Lung (tissue), 12 donors: ENCODE data around the gene FAM76A. TPM values are rescaled to one million over a fixed set of nuclear protein-coding genes. Genes with fewer than 3 reads are reported as not detected.

Experiments used
- ATAC-seq: fragments of 200-7000 bp; cut with Tn5 transposase; one replicate; pipeline ENCODE4 v1.9.1; 2020; ENCODE audit warnings: moderate number of reproducible peaks; ENCODE audit not compliant: insufficient read depth, low FRiP score
- DNase-seq, 3 donors: peaks; one replicate each; pipeline ENCODE4 v3.0.0-alpha.2; 2013 to 2017
- H3K27ac ChIP-seq, 2 donors: one replicate each; pipeline ENCODE4 v1.5.1; 2013; ENCODE audit warnings: mild to moderate bottlenecking in 2 of 2, moderate library complexity in 2 of 2, control low read depth in 1 of 2, inconsistent platforms in 1 of 2, low read depth in 1 of 2, low read length in 1 of 2
- H3K27me3 ChIP-seq, 3 donors: one replicate each; pipeline ENCODE4 v1.5.1; 2013; ENCODE audit warnings: low read length in 2 of 3; ENCODE audit not compliant: control insufficient read depth in 3 of 3, insufficient read depth in 3 of 3
- H3K36me3 ChIP-seq, 4 donors: one replicate each; pipeline ENCODE4 v1.5.1; 2013; ENCODE audit warnings: low read length in 4 of 4, mild to moderate bottlenecking in 1 of 4, moderate library complexity in 1 of 4; ENCODE audit not compliant: control insufficient read depth in 4 of 4, insufficient read depth in 4 of 4
- H3K4me1 ChIP-seq, 5 donors: one replicate each; pipeline ENCODE4 v1.5.1; 2013; ENCODE audit warnings: low read length in 5 of 5, mild to moderate bottlenecking in 2 of 5, moderate library complexity in 1 of 5; ENCODE audit not compliant: control insufficient read depth in 5 of 5, insufficient read depth in 5 of 5
- H3K4me3 ChIP-seq: one replicate; pipeline ENCODE4 v1.5.1; 2013; ENCODE audit warnings: mild to moderate bottlenecking, control low read depth, moderate library complexity
- H3K9ac ChIP-seq, 2 donors: one replicate each; pipeline ENCODE4 v1.5.1; 2013; ENCODE audit warnings: low read length in 2 of 2, control low read depth in 1 of 2; ENCODE audit not compliant: insufficient read depth in 1 of 2
- H3K9me3 ChIP-seq, 4 donors: one replicate each; pipeline ENCODE4 v1.5.1; 2013; ENCODE audit warnings: low read length in 3 of 4, mild to moderate bottlenecking in 1 of 4, moderate library complexity in 1 of 4; ENCODE audit not compliant: control insufficient read depth in 4 of 4, insufficient read depth in 3 of 4
- CTCF ChIP-seq: IDR thresholded peaks from 2 replicates; pipeline ENCODE4 v1.5.1; 2012; ENCODE audit warnings: mild to moderate bottlenecking; ENCODE audit errors: control extremely low read depth, extremely low read depth
- WGBS, 2 donors: extraction: QIAGEN DNeasy Blood & Tissue Kit; methylation state at CpG; one replicate each; pipeline ENCODE4 v1.1.7; 2013; 5-methylcytosine and 5-hydroxymethylcytosine counted together
- polyA plus RNA-seq, 2 donors: library from polyadenylated mRNA; stranded (reverse); fragments of 200-250 nt; gene quantifications; one replicate each; pipeline ENCODE4 v1.2.1, GENCODE V29; 2013
- total RNA-seq, 2 donors: library from RNA; depleted of rRNA in 1 of 2; stranded (reverse); fragments of >200 nt in 1 of 2; gene quantifications; one replicate each; pipeline ENCODE4 v1.2.1, GENCODE V29; 2014 to 2021
- donor health status: control.
- donor health status: control.
- donor health status: Bipolar disorder and iron deficiency.
- donor health status: healthy.
- donor health status: DM: yes; HTN: yes; CAD: no.

FAM76A gene
- total and polyA plus RNA-seq, 4 donors = 4.3 to 19.4 (median 13.2) TPM

GRCh38 chr1:27752360-27752759 lies 26.6 kb downstream of the FAM76A start:
- Histone ChIP-seq H3K9ac (peak overlapping the region in 1 of 2 donors; percentile 50), H3K27me3 (no peaks in the 10 kb centered on the region), H3K4me3 (no peak overlapping the region), H3K36me3 (peaks cover 13 to 27% (median 17%) of the 10 kb centered on the region in 4 donors), H3K27ac (no peak overlapping the region), H3K9me3 (no peaks in the 10 kb centered on the region), H3K4me1 (peaks cover 0 to 19% (median 0%) of the 10 kb centered on the region in 5 donors)
- 77 to 81% methylated on average over 3 of the region's 3 CpGs for WGBS, 2 donors
- ATAC-seq (no peak), DNase-seq (peak; percentile 91 to 98 (median 97))
- TF ChIP-seq CTCF = no peak

GRCh38 chr1:27755286-27755685 lies 29.5 kb downstream of the FAM76A start:
- H3K4me1 ChIP-seq = peaks cover 0 to 19% (median 0%) of the 10 kb centered on the region in 5 donors
- H3K4me3 ChIP-seq = no peak overlapping the region
- H3K36me3 ChIP-seq = peaks cover 18 to 34% (median 28%) of the 10 kb centered on the region in 4 donors
- no peaks in the 10 kb centered on the region for H3K9me3 ChIP-seq
- TF ChIP-seq CTCF = no peak
- ATAC-seq (no peak), DNase-seq (no peak)
- 88 to 95% methylated on average over 1 of the region's 1 CpG for WGBS, 2 donors
- no peak overlapping the region for H3K27ac ChIP-seq
- H3K9ac ChIP-seq = no peak overlapping the region
- H3K27me3 ChIP-seq = no peaks in the 10 kb centered on the region

- H3K4me1 ChIP-seq = peaks cover 0 to 19% (median 0%) of the 10 kb centered on the region in 5 donors
- ATAC-seq (no peak), DNase-seq (no peak)
- H3K36me3 ChIP-seq = peaks cover 18 to 36% (median 25%) of the 10 kb centered on the region in 4 donors
- no peak for TF ChIP-seq CTCF
- H3K27ac ChIP-seq = no peak overlapping the region
- WGBS, 2 donors = 83 to 84% methylated on average over 4 of the region's 4 CpGs
- no peaks in the 10 kb centered on the region for H3K9me3 ChIP-seq
- H3K27me3 ChIP-seq = no peaks in the 10 kb centered on the region
- no peak overlapping the region for H3K9ac ChIP-seq
- H3K4me3 ChIP-seq = no peak overlapping the region
Measured at GRCh38 chr1:27755865-27756264, 30.1 kb downstream of the FAM76A start.

GRCh38 chr1:27759236-27759635 lies 33.5 kb downstream of the FAM76A start:
- Histone ChIP-seq H3K4me3 (no peak overlapping the region), H3K27ac (no peak overlapping the region), H3K9me3 (no peaks in the 10 kb centered on the region), H3K36me3 (peaks cover 17 to 36% (median 22%) of the 10 kb centered on the region in 4 donors), H3K4me1 (peaks cover 0 to 6% (median 0%) of the 10 kb centered on the region in 5 donors), H3K27me3 (no peaks in the 10 kb centered on the region), H3K9ac (no peak overlapping the region)
- no peak for TF ChIP-seq CTCF
- 95 to 97% methylated on average over 2 of the region's 2 CpGs for whole genome bisulfite sequencing, 2 donors
- DNase-seq (no peak), ATAC-seq (no peak)
